Right lobe of liver (tissue), 6 donors: ENCODE measurements around the gene BOD1L1. TPM values are rescaled to one million over a fixed set of nuclear protein-coding genes. Genes with fewer than 3 reads are reported as not detected.
"Not testable (repeated sequence)": the region's sequence is repeated elsewhere in the genome, so short reads cannot be mapped to it uniquely, and the experiment has no call there.

Experiments used
- ATAC-seq, 4 donors: fragments of 200-7000 bp; cut with Tn5 transposase; one replicate each; pipeline ENCODE4 v1.9.1; 2020; ENCODE audit warnings: mild to moderate bottlenecking in 4 of 4, moderate library complexity in 4 of 4
- DNase-seq, 3 donors: peaks; one replicate each; pipeline ENCODE4 v3.0.0-alpha.2; 2020
- H3K27ac ChIP-seq, 3 donors: fragments of 200-600 bp; one replicate each; pipeline ENCODE4 v1.8.0; 2022
- H3K27me3 ChIP-seq, 2 donors: fragments of 200-600 bp; one replicate each; pipeline ENCODE4 v1.8.0; 2022
- H3K36me3 ChIP-seq, 4 donors: fragments of 200-600 bp; sonication (generic) in 1 of 4; one replicate each; pipeline versions ENCODE4 v1.5.1 to v1.8.0; 2017 to 2022; ENCODE audit warnings: control low read depth in 1 of 4
- H3K4me1 ChIP-seq, 4 donors: fragments of 200-600 bp; sonication (generic) in 1 of 4; one replicate each; pipeline versions ENCODE4 v1.5.1 to v1.8.0; 2017 to 2022; ENCODE audit warnings: control low read depth in 1 of 4
- H3K4me3 ChIP-seq, 3 donors: fragments of 200-600 bp; one replicate each; pipeline ENCODE4 v1.8.0; 2022
- H3K9me3 ChIP-seq, 4 donors: fragments of 200-600 bp; sonication (generic) in 1 of 4; one replicate each; pipeline versions ENCODE4 v1.5.1 to v1.8.0; 2017 to 2022; ENCODE audit warnings: control low read depth in 1 of 4
- POLR2A ChIP-seq: fragments of 450-650 bp; IDR thresholded peaks from one replicate; pipeline ENCODE4 v1.6.1; 2017; ENCODE audit warnings: antibody characterized with exemption, mild to moderate bottlenecking
- WGBS: methylation state at CpG from one replicate; pipeline ENCODE4 v1.1.6; 2018; ENCODE audit warnings: low coverage, low lambda C conversion rate; ENCODE audit not compliant: insufficient coverage; ENCODE audit errors: missing lambda C conversion rate; 5-methylcytosine and 5-hydroxymethylcytosine counted together
- intact Hi-C, 2 donors: fragments of 100-400 bp; cut with DNase I; formaldehyde crosslinking; loops; one replicate each; pipeline versions ENCODE4 v1.11.2 to v1.14.1; 2022
- total RNA-seq, 6 experiments: library from RNA; depleted of rRNA in 2 of 6; stranded (reverse); fragments of >200 nt in 2 of 6; fragmentation: NEBNext Ultra II Directional in 3 of 6; extraction: Animal tissue kit (Norgen Biotek cat#: 25700) in 3 of 6; gene quantifications; one replicate each; pipeline versions ENCODE4 v1.1.0 to v1.2.4, GENCODE V29; 2016 to 2023
- TF ChIP-seq, protein P1 (sequence below), 4 donors: fragments of 200-600 bp in 3 of 4; fragments of 450-650 bp in 1 of 4; IDR thresholded peaks; one replicate each; pipeline versions ENCODE4 v1.5.1 to v1.8.0; 2016 to 2022; ENCODE audit warnings: antibody characterized with exemption in 4 of 4, mild to moderate bottlenecking in 2 of 4
- donor health status: DM: no; HTN: yes; CAD: no.
- donor health status: DM: no; HTN: no; CAD: no.
- donor health status: DM: no; HTN: no; CAD: no.
- donor health status: DM: no; HTN: yes; CAD: no.
- donor health status: DM: no; HTN: yes; CAD: no.

Gene BOD1L1
- total RNA-seq, 6 experiments from 2014 or later: 8.7 to 13.8 (median 11.6) TPM

- H3K9me3 ChIP-seq: no peaks in the 10 kb centered on the region
- DNase-seq (no peak), ATAC-seq (no peak)
- no peak overlapping the region for H3K27ac ChIP-seq
- H3K4me1 ChIP-seq: no peaks in the 10 kb centered on the region
- H3K4me3 ChIP-seq: no peak overlapping the region
- no peaks in the 10 kb centered on the region for H3K27me3 ChIP-seq
- no peak for TF ChIP-seq POLR2A
- WGBS: 53% methylated on average over 4 of the region's 4 CpGs
- intact Hi-C loops: no loop called here
- no peaks in the 10 kb centered on the region for H3K36me3 ChIP-seq
Measured at GRCh38 chr4:13561673-13562072, 65.9 kb downstream of the BOD1L1 start.

DNA sequence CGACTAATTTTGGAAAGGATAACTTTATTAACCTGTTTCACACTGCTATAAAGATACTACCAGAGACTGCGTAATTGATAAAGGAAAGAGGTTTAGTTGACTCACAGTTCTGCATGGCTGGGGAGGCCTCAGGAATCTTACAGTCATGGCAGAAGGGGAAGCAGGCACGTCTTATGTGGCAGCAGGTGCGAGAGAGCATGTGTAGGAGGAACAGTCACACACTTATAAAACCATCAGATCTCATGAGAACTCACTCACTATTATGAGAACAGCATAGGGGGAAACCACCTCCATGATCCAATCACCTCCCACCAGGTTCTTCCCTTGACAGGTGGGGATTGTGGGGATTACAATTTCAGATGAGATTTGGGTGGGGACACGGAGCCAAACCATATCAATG, 67.4 kb downstream of the BOD1L1 start:
- DNase-seq, intact Hi-C loops: not testable (repeated sequence)
- WGBS: 47% methylated on average over 5 of the region's 5 CpGs

GRCh38 chr4:13559413-13559812, 68.1 kb downstream of the BOD1L1 start:
- intact Hi-C loops: no loop called here
- Histone ChIP-seq H3K4me1 (no peaks in the 10 kb centered on the region), H3K36me3 (no peaks in the 10 kb centered on the region), H3K27ac (no peak overlapping the region), H3K9me3 (no peaks in the 10 kb centered on the region), H3K4me3 (no peak overlapping the region), H3K27me3 (no peaks in the 10 kb centered on the region)
- ATAC-seq (no peak), DNase-seq (no peak)
- TF ChIP-seq, protein P1, sequence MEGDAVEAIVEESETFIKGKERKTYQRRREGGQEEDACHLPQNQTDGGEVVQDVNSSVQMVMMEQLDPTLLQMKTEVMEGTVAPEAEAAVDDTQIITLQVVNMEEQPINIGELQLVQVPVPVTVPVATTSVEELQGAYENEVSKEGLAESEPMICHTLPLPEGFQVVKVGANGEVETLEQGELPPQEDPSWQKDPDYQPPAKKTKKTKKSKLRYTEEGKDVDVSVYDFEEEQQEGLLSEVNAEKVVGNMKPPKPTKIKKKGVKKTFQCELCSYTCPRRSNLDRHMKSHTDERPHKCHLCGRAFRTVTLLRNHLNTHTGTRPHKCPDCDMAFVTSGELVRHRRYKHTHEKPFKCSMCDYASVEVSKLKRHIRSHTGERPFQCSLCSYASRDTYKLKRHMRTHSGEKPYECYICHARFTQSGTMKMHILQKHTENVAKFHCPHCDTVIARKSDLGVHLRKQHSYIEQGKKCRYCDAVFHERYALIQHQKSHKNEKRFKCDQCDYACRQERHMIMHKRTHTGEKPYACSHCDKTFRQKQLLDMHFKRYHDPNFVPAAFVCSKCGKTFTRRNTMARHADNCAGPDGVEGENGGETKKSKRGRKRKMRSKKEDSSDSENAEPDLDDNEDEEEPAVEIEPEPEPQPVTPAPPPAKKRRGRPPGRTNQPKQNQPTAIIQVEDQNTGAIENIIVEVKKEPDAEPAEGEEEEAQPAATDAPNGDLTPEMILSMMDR (IDR thresholded peaks at IDR 0.05): no peak
- no peak for TF ChIP-seq POLR2A
- 30% methylated on average over 2 of the region's 2 CpGs for WGBS

More for the DNA sequence above, 67.4 kb downstream of the BOD1L1 start:
- H3K4me1 ChIP-seq, H3K4me3 ChIP-seq, H3K9me3 ChIP-seq, H3K27ac ChIP-seq, H3K36me3 ChIP-seq, ATAC-seq, H3K27me3 ChIP-seq: not testable (repeated sequence)

DNA sequence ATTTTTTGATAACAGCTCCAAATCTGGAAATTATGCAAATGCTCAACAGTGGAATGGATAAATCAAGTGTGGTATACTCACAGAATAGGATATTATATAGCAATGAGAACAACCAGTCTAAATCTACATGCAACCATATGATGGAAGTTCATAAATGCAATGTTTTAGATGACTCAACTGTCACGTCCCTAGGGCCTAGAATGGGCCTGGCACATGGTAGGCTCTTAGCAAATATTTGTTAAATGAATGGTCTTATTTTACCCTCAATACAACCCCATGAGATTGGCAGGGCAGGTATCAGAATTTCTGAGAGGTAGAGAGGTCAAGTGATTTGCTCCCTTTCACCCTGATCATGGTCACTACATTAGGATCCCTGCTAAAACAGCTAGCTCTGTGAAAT, 68.6 kb downstream of the BOD1L1 start:
- Histone ChIP-seq H3K27ac (no peak overlapping the region), H3K36me3 (no peaks in the 10 kb centered on the region), H3K4me3 (no peak overlapping the region), H3K9me3 (no peaks in the 10 kb centered on the region), H3K27me3 (no peaks in the 10 kb centered on the region), H3K4me1 (no peaks in the 10 kb centered on the region)
- TF ChIP-seq, protein P1 (IDR thresholded peaks at IDR 0.05): no peak
- no peak for TF ChIP-seq POLR2A
- intact Hi-C loops: no loop called here
- ATAC-seq (no peak), DNase-seq (no peak)
- WGBS: 70% methylated on average over 1 of the region's 1 CpG

DNA sequence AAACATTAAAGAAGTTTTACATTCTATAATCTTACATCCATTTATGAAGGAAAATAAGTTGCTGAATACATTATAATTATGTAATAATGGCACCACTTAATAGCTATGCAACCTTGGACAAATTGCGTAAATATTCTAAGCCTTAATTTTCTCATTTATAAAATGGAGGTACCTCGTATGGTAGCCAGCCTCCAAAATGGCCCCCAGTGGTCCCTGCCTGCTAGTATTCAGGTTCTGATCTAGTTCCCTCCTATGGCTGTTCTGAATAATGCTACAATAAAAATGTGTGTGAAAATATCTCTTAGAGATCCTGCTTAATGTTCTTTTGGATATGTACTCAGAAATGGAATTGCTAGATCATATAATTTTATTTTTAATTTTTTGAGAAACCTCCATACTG, 72.2 kb downstream of the BOD1L1 start:
- Histone ChIP-seq H3K27ac (no peak overlapping the region), H3K36me3 (no peaks in the 10 kb centered on the region), H3K4me1 (no peaks in the 10 kb centered on the region), H3K27me3 (no peaks in the 10 kb centered on the region), H3K4me3 (no peak overlapping the region), H3K9me3 (no peaks in the 10 kb centered on the region)
- TF ChIP-seq POLR2A: no peak
- TF ChIP-seq, protein P1 (IDR thresholded peaks at IDR 0.05): no peak
- intact Hi-C loops: no loop called here
- WGBS: 59% methylated on average over 2 of the region's 2 CpGs
- ATAC-seq (no peak), DNase-seq (no peak)

- Histone ChIP-seq H3K4me3 (no peak overlapping the region), H3K4me1 (peaks cover 0 to under 1% (median 0%) of the 10 kb centered on the region in 4 donors), H3K27ac (no peak overlapping the region), H3K36me3 (no peaks in the 10 kb centered on the region), H3K9me3 (no peaks in the 10 kb centered on the region), H3K27me3 (peaks cover 3 to 11% of the 10 kb centered on the region in 2 donors)
- DNase-seq (no peak), ATAC-seq (no peak)
- 70% methylated on average over 1 of the region's 1 CpG for WGBS
- intact Hi-C loops: no loop called here
- no peak for TF ChIP-seq POLR2A
- TF ChIP-seq, protein P1 (IDR thresholded peaks at IDR 0.05): no peak
Measured at GRCh38 chr4:13553081-13553480, 74.4 kb downstream of the BOD1L1 start.
